H1 (cell line): ENCODE data around the gene MID2. TPM values are rescaled to one million over a fixed set of nuclear protein-coding genes. Genes with fewer than 3 reads are reported as not detected.

Experiments used
- CTCF ChIA-PET: fragments of 300-600 bp; sonication (Branson Sonifier 250); formaldehyde crosslinking; loops from one replicate; lab custom pipeline; 2021; ENCODE audit not compliant: partially characterized antibody; lab: Charles Lee
- POLR2A ChIA-PET: fragments of 300-600 bp; sonication (Branson Sonifier 250); formaldehyde crosslinking; loops from one replicate; lab custom pipeline; 2021; ENCODE audit warnings: inconsistent platforms; ENCODE audit not compliant: partially characterized antibody; lab: Charles Lee
- DNase-seq, 2 experiments: peaks; one replicate each; pipeline versions ENCODE4 v3.0.0 to v3.0.0-alpha.2; 2010 to 2022; ENCODE audit warnings: low spot score in 2 of 2, low read depth in 1 of 2, mixed read lengths in 1 of 2
- FAIRE-seq: peaks from 2 replicates; lab custom pipeline; 2011; peaks lifted over from hg19 to GRCh38; lab: Jason Lieb, UNC
- H2AFZ ChIP-seq: 2 replicates; pipeline ENCODE4 v1.8.1; 2012; ENCODE audit warnings: low read length, inconsistent platforms
- H2AK5ac ChIP-seq: 2 replicates; pipeline ENCODE4 v1.6.1; 2013; ENCODE audit warnings: low read depth, low read length
- H2BK120ac ChIP-seq: replicated peaks from 2 replicates; pipeline ENCODE3; 2013; ENCODE audit warnings: low read depth, low read length, inconsistent platforms
- H2BK12ac ChIP-seq: 2 replicates; pipeline ENCODE4 v1.6.1; 2013; ENCODE audit warnings: low read depth, low read length
- H2BK15ac ChIP-seq: 2 replicates; pipeline ENCODE4 v1.6.1; 2013; ENCODE audit warnings: low read length
- H2BK20ac ChIP-seq: 2 replicates; pipeline ENCODE4 v1.6.1; 2013; ENCODE audit warnings: low read length
- H2BK5ac ChIP-seq: 2 replicates; pipeline ENCODE4 v1.6.1; 2013; ENCODE audit warnings: low read depth, low read length
- H3K14ac ChIP-seq: 2 replicates; pipeline ENCODE4 v1.6.1; 2013; ENCODE audit warnings: inconsistent platforms; ENCODE audit not compliant: insufficient read length
- H3K18ac ChIP-seq: 2 replicates; pipeline ENCODE4 v1.6.1; 2013; ENCODE audit warnings: low read length; ENCODE audit errors: extremely low read depth
- H3K23ac ChIP-seq: 2 replicates; pipeline ENCODE4 v1.6.1; 2013; ENCODE audit warnings: inconsistent platforms; ENCODE audit not compliant: insufficient read length
- H3K23me2 ChIP-seq: 2 replicates; pipeline ENCODE4 v1.6.1; 2013; ENCODE audit warnings: low read depth, low read length
- H3K27ac ChIP-seq: 2 replicates; pipeline ENCODE4 v1.6.1; 2011; ENCODE audit warnings: low read depth, low read length, inconsistent platforms
- H3K27me3 ChIP-seq, 4 experiments: replicated peaks in 1 of 4; 1 replicate in 1 of 4; 2 replicates in 3 of 4; pipeline versions ENCODE4 v1.6.1 to v1.8.1; 2011 to 2013; ENCODE audit warnings: low read length in 3 of 4, mild to moderate bottlenecking in 3 of 4, inconsistent platforms in 2 of 4, mixed read lengths in 2 of 4, moderate library complexity in 1 of 4; ENCODE audit not compliant: control insufficient read depth in 3 of 4, insufficient read depth in 3 of 4; ENCODE audit errors: extremely low read depth in 1 of 4
- H3K36me3 ChIP-seq, 4 experiments: 2 replicates each; pipeline versions ENCODE4 v1.6.1 to v1.8.1; 2011 to 2013; ENCODE audit warnings: mild to moderate bottlenecking in 4 of 4, low read length in 3 of 4, moderate library complexity in 2 of 4, control low read depth in 1 of 4, inconsistent platforms in 1 of 4; ENCODE audit not compliant: insufficient read depth in 4 of 4, control insufficient read depth in 2 of 4
- H3K4ac ChIP-seq: replicated peaks from 2 replicates; pipeline ENCODE3; 2013; ENCODE audit warnings: low read length, low read depth, mixed read lengths, inconsistent platforms; ENCODE audit not compliant: insufficient read length
- H3K4me1 ChIP-seq, 4 experiments: replicated peaks in 1 of 4; 1 replicate in 1 of 4; 2 replicates in 3 of 4; pipeline versions ENCODE4 v1.6.1 to v1.8.1; 2011 to 2013; ENCODE audit warnings: low read length in 3 of 4, inconsistent platforms in 2 of 4, mixed read lengths in 1 of 4; ENCODE audit not compliant: insufficient read depth in 4 of 4, control insufficient read depth in 3 of 4
- H3K4me2 ChIP-seq, 2 experiments: 2 replicates each; pipeline versions ENCODE4 v1.6.1 to v1.8.1; 2011 to 2013; ENCODE audit warnings: low read depth in 2 of 2, low read length in 2 of 2, control low read depth in 1 of 2, inconsistent platforms in 1 of 2, mild to moderate bottlenecking in 1 of 2; ENCODE audit not compliant: insufficient read depth in 1 of 2
- H3K4me3 ChIP-seq, 4 experiments: fragments of 200-600, 300-600 bp in 1 of 4; sonication (generic), shearing (Covaris generic), sonication (Bioruptor Twin) in 1 of 4; 2 replicates each; pipeline versions ENCODE4 v1.5.1 to v1.8.1; 2011 to 2016; ENCODE audit warnings: low read length in 4 of 4, low read depth in 3 of 4, control low read depth in 2 of 4, inconsistent platforms in 2 of 4, mild to moderate bottlenecking in 2 of 4, mixed read lengths in 1 of 4, moderate library complexity in 1 of 4; ENCODE audit not compliant: insufficient read depth in 2 of 4; ENCODE audit errors: extremely low read depth in 1 of 4
- H3K56ac ChIP-seq: replicated peaks from 2 replicates; pipeline ENCODE3; 2013; ENCODE audit warnings: low read depth, mild to moderate bottlenecking, mixed read lengths, low read length, inconsistent platforms; ENCODE audit not compliant: insufficient read length
- H3K79me1 ChIP-seq: 2 replicates; pipeline ENCODE4 v1.6.1; 2013; ENCODE audit warnings: low read depth, low read length, control low read depth
- H3K79me2 ChIP-seq, 2 experiments: 2 replicates each; pipeline versions ENCODE4 v1.6.1 to v1.8.1; 2012 to 2013; ENCODE audit warnings: low read length in 2 of 2, mild to moderate bottlenecking in 2 of 2, inconsistent platforms in 1 of 2; ENCODE audit not compliant: insufficient read depth in 2 of 2, control insufficient read depth in 1 of 2
- H3K9ac ChIP-seq, 4 experiments: replicated peaks in 1 of 4; 1 replicate in 1 of 4; 2 replicates in 3 of 4; pipeline versions ENCODE4 v1.6.1 to v1.8.1; 2011 to 2013; ENCODE audit warnings: low read depth in 3 of 4, low read length in 3 of 4, control low read depth in 2 of 4, mild to moderate bottlenecking in 2 of 4, moderate library complexity in 2 of 4, inconsistent platforms in 1 of 4; ENCODE audit errors: extremely low read depth in 1 of 4
- H3K9me3 ChIP-seq, 2 experiments: 2 replicates each; pipeline versions ENCODE4 v1.6.1 to v1.8.1; 2012 to 2013; ENCODE audit warnings: mild to moderate bottlenecking in 2 of 2, moderate library complexity in 2 of 2, control low read depth in 1 of 2, inconsistent platforms in 1 of 2, low read depth in 1 of 2, low read length in 1 of 2, mixed read lengths in 1 of 2; ENCODE audit not compliant: insufficient read depth in 2 of 2
- H4K20me1 ChIP-seq, 2 experiments: replicated peaks in 1 of 2; 2 replicates each; pipeline versions ENCODE3 to v1.8.1; 2011 to 2013; ENCODE audit warnings: inconsistent platforms in 2 of 2, low read length in 2 of 2, mild to moderate bottlenecking in 1 of 2; ENCODE audit not compliant: insufficient read depth in 2 of 2, control insufficient read depth in 1 of 2
- H4K5ac ChIP-seq: 2 replicates; pipeline ENCODE4 v1.6.1; 2013; ENCODE audit warnings: low read length, low read depth, mixed read lengths, inconsistent platforms; ENCODE audit not compliant: insufficient read length
- H4K8ac ChIP-seq: 2 replicates; pipeline ENCODE4 v1.8.0; 2013; ENCODE audit warnings: mild to moderate bottlenecking, moderate library complexity, low read length, inconsistent platforms; ENCODE audit not compliant: insufficient read depth; ENCODE audit errors: extremely low read depth
- H4K91ac ChIP-seq: replicated peaks from 2 replicates; pipeline ENCODE3; 2013; ENCODE audit warnings: low read length, mixed read lengths, inconsistent platforms; ENCODE audit not compliant: insufficient read length
- HDAC2 ChIP-seq, 2 experiments: fragments of 300-600 bp in 1 of 2; sonication (generic) in 1 of 2; IDR thresholded peaks; 2 replicates each; pipeline ENCODE4 v1.6.1; 2011 to 2012; ENCODE audit warnings: low read depth in 2 of 2, low read length in 2 of 2, mild to moderate bottlenecking in 2 of 2, moderate library complexity in 2 of 2, borderline replicate concordance in 1 of 2, inconsistent platforms in 1 of 2
- JUND ChIP-seq: IDR thresholded peaks from 2 replicates; pipeline ENCODE4 v1.6.1; 2011; ENCODE audit warnings: mild to moderate bottlenecking, improper control_type of control experiment, low read length
- TAF7 ChIP-seq: optimal IDR thresholded peaks from 2 replicates; pipeline ENCODE3; 2011; ENCODE audit warnings: low read depth, mild to moderate bottlenecking, inconsistent platforms, low read length, moderate library complexity, borderline replicate concordance
- WGBS, 2 experiments: shearing (Covaris generic) in 1 of 2; methylation state at CpG; one replicate each; pipeline versions ENCODE4 v1.1.6 to v1.1.7; 2013 to 2015; ENCODE audit warnings: low lambda C conversion rate in 2 of 2, mixed read lengths in 2 of 2, inconsistent platforms in 1 of 2, low coverage in 1 of 2, missing lambda C conversion rate in 1 of 2; ENCODE audit not compliant: insufficient replicate concordance in 2 of 2, insufficient coverage in 1 of 2, insufficient read length in 1 of 2; ENCODE audit errors: extremely low coverage in 1 of 2, missing lambda C conversion rate in 1 of 2; 5-methylcytosine and 5-hydroxymethylcytosine counted together
- polyA plus RNA-seq, 7 experiments: library from polyadenylated mRNA; depleted of rRNA in 3 of 7; stranded (reverse) in 5 of 7; unstranded in 2 of 7; fragments of >200 nt in 5 of 7; fragments of 200-250 nt in 2 of 7; gene quantifications; 1 replicate in 5 of 7; 2 replicates in 1 of 7; 4 replicates in 1 of 7; pipeline versions ENCODE4 v1.2.1 to v1.2.3, GENCODE V29; 2011 to 2013; ENCODE audit warnings: missing spikeins in 2 of 7, mixed read lengths in 2 of 7
- total RNA-seq: library from RNA; stranded (reverse); fragmentation: NEBNext Ultra II Directional; extraction: Animal tissue kit (Norgen Biotek cat#: 25700); gene quantifications from 2 replicates; pipeline ENCODE4 v1.2.1, GENCODE V29; 2021

MID2 gene
- total and polyA plus RNA-seq, 2 of the 8 experiments (the other 6 are each of a cell fraction or from before 2014, with no cell fraction given), result 0.98 to 1.7 TPM

DNA sequence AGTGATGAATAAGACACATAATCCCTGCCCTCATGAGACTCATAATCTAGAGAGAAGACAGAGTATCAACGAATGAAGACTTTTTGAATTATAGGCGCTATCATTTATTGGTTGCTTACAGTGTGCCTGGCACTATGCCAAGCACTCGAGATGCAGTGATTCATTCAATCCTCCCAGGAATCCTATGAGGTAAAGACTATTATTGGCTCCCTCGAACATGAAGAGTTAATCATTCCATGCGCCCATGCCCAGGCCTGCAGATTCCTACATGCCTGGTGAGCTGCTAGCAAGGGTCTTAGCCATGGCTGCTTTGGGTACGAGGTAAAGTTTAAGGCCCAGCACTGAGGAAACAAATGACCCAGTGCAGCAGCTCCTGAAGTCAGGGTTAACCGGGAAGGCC lies 109.5 kb downstream of the MID2 start:
- H4K8ac ChIP-seq, result no peak overlapping the region
- H3K79me2 ChIP-seq, result no peaks in the 10 kb centered on the region; a peak in 1 of 4 replicates
- H2BK15ac ChIP-seq, result no peak overlapping the region
- H2BK5ac ChIP-seq, result no peak overlapping the region
- H3K23me2 ChIP-seq, result peaks cover 6% of the 10 kb centered on the region; the same call in 1 of the 2 replicates
- H2AFZ ChIP-seq, result peak overlapping the region; percentile 81; the same call in 1 of the 2 replicates
- H3K14ac ChIP-seq, result no peak overlapping the region
- H4K20me1 ChIP-seq, result no peaks in the 10 kb centered on the region
- no peak overlapping the region for H3K18ac ChIP-seq
- H3K27ac ChIP-seq, result no peak overlapping the region
- no peak overlapping the region for H2AK5ac ChIP-seq
- no peaks in the 10 kb centered on the region for H3K79me1 ChIP-seq
- ChIA-PET CTCF (interaction anchor here (0.6 to 1.7 kb wide), 2 partner anchors 14 to 44 kb away, joined by 3 to 7 read pairs; no protein-coding TSS in a partner anchor), POLR2A (no interaction called here)
- no peak for DNase-seq
- FAIRE-seq, result no peak
- peak overlapping the region in 2 of 4 experiments; percentile 76 to 86; a peak in 5 of 8 replicates for H3K4me3 ChIP-seq
- H3K27me3 ChIP-seq, result no peaks in the 10 kb centered on the region
- H2BK120ac ChIP-seq, result no peak overlapping the region
- H3K4me2 ChIP-seq, result peak overlapping the region; percentile 83 to 97; a peak in 3 of 4 replicates
- 71% methylated on average over 5 of the region's 7 CpGs; no CpG with 5 or more reads in 1 of the 2 experiments for WGBS, 2 experiments
- H3K4ac ChIP-seq, result no peak overlapping the region
- H2BK20ac ChIP-seq, result no peak overlapping the region
- peaks cover 0 to 12% (median 1%) of the 10 kb centered on the region in 4 experiments; a peak in 2 of 8 replicates for H3K36me3 ChIP-seq
- peaks cover 0 to 7% (median 0%) of the 10 kb centered on the region in 4 experiments; a peak in 2 of 7 replicates for H3K4me1 ChIP-seq
- no peak overlapping the region for H3K56ac ChIP-seq
- H2BK12ac ChIP-seq, result no peak overlapping the region
- no peak overlapping the region for H4K91ac ChIP-seq
- H3K23ac ChIP-seq, result no peak overlapping the region
- H4K5ac ChIP-seq, result no peak overlapping the region
- TF ChIP-seq TAF7 (no peak), JUND (no peak), HDAC2 (IDR thresholded peaks at IDR 0.05; ENCODE audit: borderline replicate concordance in 1 of 2, low read depth in 2 of 2, low read length in 2 of 2) (no peak)
- no peaks in the 10 kb centered on the region for H3K9me3 ChIP-seq
- H3K9ac ChIP-seq, result no peak overlapping the region; a peak in 1 of 7 replicates
